Smooth muscle cell of the brain vasculature (primary cell): ENCODE results near the gene CHCHD4.
"Not testable (repeated sequence)": the region's sequence is repeated elsewhere in the genome, so short reads cannot be mapped to it uniquely, and the experiment has no call there.

Source experiments
- DNase-seq: peaks from one replicate; pipeline ENCODE4 v3.0.0-alpha.2; 2012; ENCODE audit warnings: low read depth, low spot score

CHCHD4 gene

DNA sequence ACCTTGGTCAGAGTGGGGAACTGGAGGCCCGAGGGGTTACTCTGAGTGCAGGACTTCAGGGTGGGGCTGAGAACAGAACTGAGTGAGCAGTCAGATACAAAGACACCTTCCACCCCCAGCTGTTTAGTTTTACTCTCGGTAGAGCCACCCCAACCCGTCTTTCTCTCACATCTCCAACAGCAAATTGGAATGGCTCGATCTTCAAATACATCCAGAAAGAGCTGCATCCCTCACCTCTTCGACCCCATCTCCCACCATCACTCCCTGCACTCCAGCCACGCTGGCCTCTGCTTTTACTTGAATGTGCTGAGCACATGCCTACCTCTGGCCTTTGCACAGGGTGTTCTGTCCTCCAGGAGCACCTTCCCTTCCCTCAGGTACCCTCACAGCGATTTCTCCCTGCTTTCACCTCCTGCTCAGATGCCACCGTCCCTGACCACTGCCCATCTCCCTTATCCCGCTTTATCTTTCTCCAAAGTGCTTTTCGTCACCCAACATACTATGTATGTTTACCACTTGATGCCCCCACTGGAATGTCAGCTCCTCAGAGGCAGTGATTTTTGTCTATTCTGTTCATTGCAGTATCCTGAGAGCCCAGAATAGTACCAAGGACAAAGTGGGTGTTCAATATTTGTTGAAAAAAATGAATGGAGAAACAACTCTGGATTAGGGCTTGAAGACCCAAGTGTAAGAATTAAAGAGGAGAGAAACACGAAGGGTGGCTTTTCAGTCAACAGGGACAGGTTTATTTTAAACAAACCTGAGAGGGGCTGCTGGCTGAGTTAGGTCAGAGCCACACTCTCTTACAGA, 4.4 kb downstream of the CHCHD4 start:
- no peak for DNase-seq

GRCh38 chr3:14119651-14120050, 5.0 kb downstream of the CHCHD4 start:
- no peak for DNase-seq

- DNase-seq, result no peak
These were observed 6.0 kb downstream of the CHCHD4 start for GRCh38 chr3:14118400-14119381.

- DNase-seq, result no peak
These were observed 6.9 kb downstream of the CHCHD4 start for GRCh38 chr3:14117468-14118399.

DNA sequence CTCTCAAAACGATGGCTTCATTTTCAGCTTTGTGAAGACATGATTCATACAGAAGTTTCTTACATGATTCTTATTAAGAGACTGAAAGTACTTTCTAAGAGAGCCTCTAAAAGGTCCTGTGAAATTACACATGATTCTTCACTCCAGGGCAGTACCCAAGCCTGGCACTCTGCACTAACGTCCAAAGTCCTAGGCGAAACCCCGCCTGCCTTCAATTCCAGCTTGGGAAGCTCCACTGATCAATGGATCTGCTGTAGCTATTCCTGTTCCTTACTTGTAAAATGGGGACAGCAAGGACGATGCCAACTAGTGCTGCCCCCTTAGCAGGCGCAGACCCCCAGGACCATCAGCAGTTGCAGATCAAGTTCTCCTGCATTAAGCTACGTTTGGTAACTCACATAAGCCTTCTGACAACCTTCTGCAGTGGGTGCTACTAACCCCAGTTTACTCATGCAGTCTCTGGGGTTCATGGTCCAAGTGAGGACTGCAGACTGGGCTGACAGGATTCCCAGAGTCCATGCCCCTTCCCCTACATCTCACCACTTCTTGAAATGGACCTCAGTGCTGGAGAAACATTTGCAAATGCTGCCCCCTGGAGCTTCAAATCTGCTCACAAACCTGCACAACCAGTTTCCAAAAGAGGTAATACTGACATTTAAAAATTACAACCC, 10.6 kb downstream of the CHCHD4 start:
- no peak for DNase-seq

DNA sequence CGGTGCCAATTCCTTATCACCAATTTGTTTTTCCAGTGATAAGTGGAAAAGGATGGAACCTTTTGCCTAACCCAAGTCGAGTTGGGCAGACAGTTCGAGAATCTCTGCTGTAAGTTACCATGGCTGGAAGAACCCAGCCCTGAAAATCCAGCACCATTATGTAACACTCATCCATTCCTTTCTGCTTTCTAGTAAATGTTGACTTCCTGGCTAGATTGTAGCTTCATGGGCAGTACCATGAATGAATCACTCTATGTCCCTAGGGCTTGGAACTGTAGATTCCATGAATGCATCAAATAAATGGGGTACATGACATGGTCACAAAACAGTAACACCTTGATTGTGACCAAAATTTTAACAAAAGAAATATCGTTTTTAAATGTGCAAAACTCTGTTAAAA, 14.0 kb downstream of the CHCHD4 start:
- no peak for DNase-seq

GRCh38 chr3:14109821-14110220, 14.8 kb downstream of the CHCHD4 start:
- not testable (repeated sequence) for DNase-seq

- DNase-seq, result no peak
These were observed 26.9 kb downstream of the CHCHD4 start for GRCh38 chr3:14097616-14098391.

DNA sequence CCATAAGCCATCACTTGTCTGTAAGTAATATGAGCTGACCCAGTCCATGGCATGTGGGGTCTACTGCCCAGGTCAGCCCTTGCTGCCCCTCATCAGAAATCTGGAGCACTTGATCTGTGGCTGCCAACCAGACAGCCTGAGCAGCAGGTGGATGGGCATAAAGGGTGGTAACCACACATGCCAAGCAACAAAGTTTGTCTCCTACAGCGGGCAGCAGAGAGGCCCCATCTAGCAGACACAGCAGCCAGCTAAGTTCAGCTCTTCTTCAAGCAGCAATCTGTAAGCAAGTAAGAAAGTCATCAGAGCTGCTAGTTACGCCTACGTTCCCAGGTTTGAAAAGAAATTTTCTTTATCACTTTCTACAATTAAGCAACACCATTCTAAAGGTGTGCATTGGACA, 27.9 kb downstream of the CHCHD4 start:
- no peak for DNase-seq

GRCh38 chr3:14093831-14094230, 30.8 kb downstream of the CHCHD4 start:
- no peak for DNase-seq

DNA sequence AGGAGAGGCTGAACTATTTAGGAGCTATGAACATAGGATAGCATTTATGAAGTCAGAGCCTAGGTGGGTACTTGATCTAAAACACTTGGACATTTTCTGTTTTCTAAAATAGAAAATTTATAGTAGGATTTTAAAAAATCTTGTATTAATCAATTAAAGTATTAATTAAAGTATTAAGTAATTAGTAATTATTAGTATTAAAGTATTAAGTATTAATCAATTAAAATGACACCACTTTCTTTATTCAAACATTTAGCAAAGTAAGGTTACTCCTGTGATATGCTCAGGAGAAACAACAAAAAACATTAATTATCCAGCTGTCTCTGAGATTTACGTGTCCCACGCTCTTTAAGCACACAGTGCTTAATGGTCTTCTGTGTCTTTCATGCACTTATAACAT, 32.2 kb downstream of the CHCHD4 start:
- no peak for DNase-seq

GRCh38 chr3:14091959-14092358, 32.7 kb downstream of the CHCHD4 start:
- not testable (repeated sequence) for DNase-seq

DNA sequence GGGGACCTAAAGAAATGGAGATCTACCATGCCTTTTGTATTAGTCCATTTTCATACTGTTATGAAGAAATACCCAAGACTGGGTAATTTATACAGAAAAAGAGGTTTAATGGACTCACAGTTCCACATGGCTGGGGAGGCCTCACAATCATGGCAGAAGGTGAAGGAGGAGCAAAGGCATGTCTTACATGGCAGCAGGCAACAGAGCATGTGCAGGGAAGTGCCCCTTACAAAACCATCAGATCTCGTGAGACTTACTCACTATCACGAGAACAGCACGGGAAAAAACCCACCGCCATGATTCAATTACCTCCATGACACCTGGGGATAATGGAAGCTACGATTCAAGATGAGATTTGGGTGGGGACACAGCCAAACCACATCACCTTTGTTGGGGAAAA, 37.2 kb downstream of the CHCHD4 start:
- not testable (repeated sequence) for DNase-seq

- DNase-seq, result no peak
These were observed 42.5 kb downstream of the CHCHD4 start for GRCh38 chr3:14082108-14082657.

GRCh38 chr3:14077310-14077709, 47.4 kb downstream of the CHCHD4 start:
- DNase-seq, result no peak

- DNase-seq, result not testable (repeated sequence)
These were observed 49.4 kb downstream of the CHCHD4 start for GRCh38 chr3:14075233-14075632.

GRCh38 chr3:14064910-14065309, 59.8 kb downstream of the CHCHD4 start:
- DNase-seq, result no peak

DNA sequence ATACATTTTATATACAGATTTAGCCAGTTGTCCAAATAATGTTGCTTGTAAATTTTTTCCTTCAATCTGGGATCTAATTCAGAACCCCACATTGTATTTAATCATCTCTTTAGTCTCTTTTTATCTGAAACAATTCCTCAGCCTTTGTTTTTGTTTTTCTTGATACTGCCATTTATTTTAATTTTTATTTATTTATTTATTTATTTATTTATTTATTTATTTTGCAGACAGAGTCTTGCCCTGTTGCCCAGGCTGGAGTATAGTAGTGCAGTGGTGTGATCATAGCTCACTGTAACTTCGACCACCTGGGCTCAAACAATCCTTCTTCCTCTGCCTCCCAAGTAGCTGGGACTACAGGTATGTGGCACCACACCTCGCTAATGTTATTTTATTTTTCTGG, 61.5 kb downstream of the CHCHD4 start:
- DNase-seq, result no peak
